Measurements from ENCODE around the gene EXOC3L4. TPM values are rescaled to one million over a fixed set of nuclear protein-coding genes. Genes with fewer than 3 reads are reported as not detected.

The EXOC3L4 gene
- total RNA-seq, 2 donors from 2014 or later = not detected

GRCh38 chr14:103064436-103064835 lies 30.1 kb upstream of the EXOC3L4 start:
- no peaks in the 10 kb centered on the region for H3K27me3 Mint-ChIP-seq
- no peaks in the 10 kb centered on the region for H3K4me1 Mint-ChIP-seq
- H3K9me3 ChIP-seq (ENCODE audit: control insufficient read depth, low read length, poor library complexity, severe bottlenecking) = no peaks in the 10 kb centered on the region
- no peak overlapping the region for H3K4me3 Mint-ChIP-seq
- DNase-seq (no peak), ATAC-seq (no peak)
- H3K27ac Mint-ChIP-seq = no peak overlapping the region
- H3K36me3 Mint-ChIP-seq (ENCODE audit: low read depth) = no peaks in the 10 kb centered on the region

GRCh38 chr14:103064978-103065377 lies 29.5 kb upstream of the EXOC3L4 start:
- no peaks in the 10 kb centered on the region for H3K36me3 Mint-ChIP-seq (ENCODE audit: low read depth)
- no peak for DNase-seq
- no peak overlapping the region for H3K27ac Mint-ChIP-seq
- no peaks in the 10 kb centered on the region for H3K4me1 Mint-ChIP-seq
- no peak for ATAC-seq
- no peaks in the 10 kb centered on the region for H3K9me3 ChIP-seq (ENCODE audit: control insufficient read depth, low read length, poor library complexity, severe bottlenecking)
- peaks cover 4% of the 10 kb centered on the region for H3K27me3 Mint-ChIP-seq
- H3K4me3 Mint-ChIP-seq = no peak overlapping the region

- H3K4me1 Mint-ChIP-seq = no peaks in the 10 kb centered on the region
- H3K4me3 Mint-ChIP-seq = no peak overlapping the region
- H3K27ac Mint-ChIP-seq = no peak overlapping the region
- peaks cover 5% of the 10 kb centered on the region for H3K27me3 Mint-ChIP-seq
- DNase-seq (no peak), ATAC-seq (no peak)
- no peaks in the 10 kb centered on the region for H3K36me3 Mint-ChIP-seq (ENCODE audit: low read depth)
- no peaks in the 10 kb centered on the region for H3K9me3 ChIP-seq (ENCODE audit: control insufficient read depth, low read length, poor library complexity, severe bottlenecking)
Measured at GRCh38 chr14:103065861-103066260, 28.7 kb upstream of the EXOC3L4 start.

- no peaks in the 10 kb centered on the region for H3K4me1 Mint-ChIP-seq
- no peak overlapping the region for H3K4me3 Mint-ChIP-seq
- peaks cover 5% of the 10 kb centered on the region for H3K27me3 Mint-ChIP-seq
- no peak overlapping the region for H3K27ac Mint-ChIP-seq
- no peak for DNase-seq
- H3K36me3 Mint-ChIP-seq (ENCODE audit: low read depth) = no peaks in the 10 kb centered on the region
- ATAC-seq = no peak
- no peaks in the 10 kb centered on the region for H3K9me3 ChIP-seq (ENCODE audit: control insufficient read depth, low read length, poor library complexity, severe bottlenecking)
Measured at GRCh38 chr14:103066399-103066798, 28.1 kb upstream of the EXOC3L4 start.

- Mint-ChIP-seq H3K27ac (peak overlapping the region; percentile 6), H3K27me3 (peaks cover 5% of the 10 kb centered on the region), H3K4me1 (no peaks in the 10 kb centered on the region), H3K4me3 (no peak overlapping the region), H3K36me3 (ENCODE audit: low read depth) (no peaks in the 10 kb centered on the region)
- H3K9me3 ChIP-seq (ENCODE audit: control insufficient read depth, low read length, poor library complexity, severe bottlenecking) = no peaks in the 10 kb centered on the region
- no peak for DNase-seq
- no peak for ATAC-seq
Measured at GRCh38 chr14:103067231-103067954, 27.1 kb upstream of the EXOC3L4 start.

GRCh38 chr14:103068351-103069073 lies 26.0 kb upstream of the EXOC3L4 start:
- Mint-ChIP-seq H3K27me3 (peaks cover 5% of the 10 kb centered on the region), H3K4me3 (no peak overlapping the region), H3K27ac (no peak overlapping the region), H3K4me1 (no peaks in the 10 kb centered on the region), H3K36me3 (ENCODE audit: low read depth) (no peaks in the 10 kb centered on the region)
- ATAC-seq (no peak), DNase-seq (no peak)
- no peaks in the 10 kb centered on the region for H3K9me3 ChIP-seq (ENCODE audit: control insufficient read depth, low read length, poor library complexity, severe bottlenecking)

GRCh38 chr14:103070263-103070885 lies 24.2 kb upstream of the EXOC3L4 start:
- peaks cover 5% of the 10 kb centered on the region for H3K27me3 Mint-ChIP-seq

GRCh38 chr14:103070971-103071542 lies 23.5 kb upstream of the EXOC3L4 start:
- no peaks in the 10 kb centered on the region for H3K4me1 Mint-ChIP-seq
- H3K36me3 Mint-ChIP-seq (ENCODE audit: low read depth) = no peaks in the 10 kb centered on the region
- no peak overlapping the region for H3K4me3 Mint-ChIP-seq
- H3K27ac Mint-ChIP-seq = no peak overlapping the region
- ATAC-seq (no peak), DNase-seq (no peak)
- peaks cover 5% of the 10 kb centered on the region for H3K27me3 Mint-ChIP-seq
- H3K9me3 ChIP-seq (ENCODE audit: control insufficient read depth, low read length, poor library complexity, severe bottlenecking) = no peaks in the 10 kb centered on the region

More at GRCh38 chr14:103070263-103070885, 24.2 kb upstream of the EXOC3L4 start:
- Mint-ChIP-seq H3K27ac (no peak overlapping the region), H3K36me3 (ENCODE audit: low read depth) (no peaks in the 10 kb centered on the region), H3K4me1 (no peaks in the 10 kb centered on the region), H3K4me3 (no peak overlapping the region)
- ATAC-seq = no peak
- H3K9me3 ChIP-seq (ENCODE audit: control insufficient read depth, low read length, poor library complexity, severe bottlenecking) = no peaks in the 10 kb centered on the region
- no peak for DNase-seq

- no peak overlapping the region for H3K4me3 Mint-ChIP-seq
- no peaks in the 10 kb centered on the region for H3K9me3 ChIP-seq (ENCODE audit: control insufficient read depth, low read length, poor library complexity, severe bottlenecking)
- H3K4me1 Mint-ChIP-seq = no peaks in the 10 kb centered on the region
- DNase-seq (no peak), ATAC-seq (no peak)
- H3K36me3 Mint-ChIP-seq (ENCODE audit: low read depth) = no peaks in the 10 kb centered on the region
- H3K27ac Mint-ChIP-seq = no peak overlapping the region
- H3K27me3 Mint-ChIP-seq = peaks cover 5% of the 10 kb centered on the region
Measured at GRCh38 chr14:103071544-103072251, 22.8 kb upstream of the EXOC3L4 start.

GRCh38 chr14:103072595-103073366 lies 21.7 kb upstream of the EXOC3L4 start:
- DNase-seq (no peak), ATAC-seq (no peak)
- peaks cover 5% of the 10 kb centered on the region for H3K27me3 Mint-ChIP-seq
- H3K27ac Mint-ChIP-seq = no peak overlapping the region
- H3K4me1 Mint-ChIP-seq = no peaks in the 10 kb centered on the region
- no peaks in the 10 kb centered on the region for H3K9me3 ChIP-seq (ENCODE audit: control insufficient read depth, low read length, poor library complexity, severe bottlenecking)
- H3K36me3 Mint-ChIP-seq (ENCODE audit: low read depth) = no peaks in the 10 kb centered on the region
- H3K4me3 Mint-ChIP-seq = no peak overlapping the region

- Mint-ChIP-seq H3K4me3 (no peak overlapping the region), H3K27me3 (peaks cover 5% of the 10 kb centered on the region), H3K36me3 (ENCODE audit: low read depth) (no peaks in the 10 kb centered on the region), H3K27ac (no peak overlapping the region), H3K4me1 (no peaks in the 10 kb centered on the region)
- DNase-seq (no peak), ATAC-seq (no peak)
- no peaks in the 10 kb centered on the region for H3K9me3 ChIP-seq (ENCODE audit: control insufficient read depth, low read length, poor library complexity, severe bottlenecking)
Measured at GRCh38 chr14:103073367-103073875, 21.1 kb upstream of the EXOC3L4 start.
